ENCODE measurements around the gene MED27.

The MED27 gene

GRCh38 chr9:131912069-131912468 lies 167.6 kb downstream of the MED27 start:
- Histone ChIP-seq H3K27me3 (ENCODE audit: insufficient read depth, poor library complexity, severe bottlenecking) (no peaks in the 10 kb centered on the region), H3K27ac (replicated peaks) (no peak overlapping the region), H3K4me3 (replicated peaks; ENCODE audit: insufficient read depth, low read length) (no peak overlapping the region)
- no peak for DNase-seq (ENCODE audit: low read depth in 1 of 2, low spot score in 1 of 2)
- TF ChIP-seq POLR2AphosphoS5 (IDR thresholded peaks at IDR 0.05; ENCODE audit: low read depth): no peak
- no peak for TF ChIP-seq GABPA (IDR thresholded peaks at IDR 0.05; ENCODE audit: low read depth)
- TF ChIP-seq CTCF (IDR thresholded peaks at IDR 0.05; ENCODE audit: insufficient read depth, low read length): no peak
- TF ChIP-seq SPI1 (IDR thresholded peaks at IDR 0.05; ENCODE audit: borderline replicate concordance, low read depth): no peak
- no peak for TF ChIP-seq REST (IDR thresholded peaks at IDR 0.05; ENCODE audit: insufficient replicate concordance, low read depth)

DNA sequence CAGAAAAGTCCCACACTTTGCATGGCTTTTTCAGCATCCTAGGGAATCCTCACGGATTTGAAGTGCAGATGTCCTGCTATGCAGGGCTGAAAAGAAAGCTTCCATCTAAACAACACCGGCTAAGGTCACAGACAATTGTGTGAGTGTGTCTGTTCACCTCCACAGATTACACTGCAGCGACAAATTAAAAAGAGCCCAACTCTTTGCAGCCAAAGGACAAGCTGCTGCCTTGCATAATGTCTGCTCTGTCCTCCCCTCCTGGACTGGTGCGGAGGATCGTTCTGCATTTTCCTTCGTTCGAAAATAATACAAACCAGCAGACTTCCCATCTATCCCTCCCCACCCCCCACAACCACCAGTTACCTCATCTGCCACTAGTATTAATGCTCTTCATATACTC lies 169.1 kb downstream of the MED27 start:
- Histone ChIP-seq H3K4me3 (replicated peaks; ENCODE audit: insufficient read depth, low read length) (no peak overlapping the region), H3K27me3 (ENCODE audit: insufficient read depth, poor library complexity, severe bottlenecking) (no peaks in the 10 kb centered on the region), H3K27ac (replicated peaks) (no peak overlapping the region)
- DNase-seq (ENCODE audit: low read depth in 1 of 2, low spot score in 1 of 2): no peak
- TF ChIP-seq CTCF (IDR thresholded peaks at IDR 0.05; ENCODE audit: insufficient read depth, low read length) (no peak), REST (IDR thresholded peaks at IDR 0.05; ENCODE audit: insufficient replicate concordance, low read depth) (no peak)

DNA sequence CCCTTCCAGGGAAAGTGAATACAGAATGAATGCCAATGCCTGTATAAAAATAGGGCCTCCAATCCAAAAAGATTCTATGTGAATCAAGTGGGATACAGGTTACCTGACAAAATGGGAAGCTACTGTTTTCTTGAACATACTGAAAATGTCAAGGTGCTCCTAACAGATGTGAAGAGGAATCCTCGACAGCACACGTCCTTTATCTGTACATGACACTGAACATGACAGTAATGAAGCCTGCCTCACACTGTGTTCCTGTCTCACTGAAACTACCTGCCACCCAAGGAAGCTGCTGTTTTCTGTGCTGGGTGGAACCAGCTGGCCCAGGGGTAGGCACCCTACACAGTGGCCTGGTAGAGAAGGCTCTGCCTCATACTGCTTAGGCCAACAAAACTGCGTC lies 174.5 kb downstream of the MED27 start:
- Histone ChIP-seq H3K4me3 (replicated peaks; ENCODE audit: insufficient read depth, low read length) (no peak overlapping the region), H3K27me3 (ENCODE audit: insufficient read depth, poor library complexity, severe bottlenecking) (no peaks in the 10 kb centered on the region), H3K27ac (replicated peaks) (no peak overlapping the region)
- TF ChIP-seq CTCF (IDR thresholded peaks at IDR 0.05; ENCODE audit: insufficient read depth, low read length) (no peak), GABPA (IDR thresholded peaks at IDR 0.05; ENCODE audit: low read depth) (no peak), REST (IDR thresholded peaks at IDR 0.05; ENCODE audit: insufficient replicate concordance, low read depth) (no peak), POLR2AphosphoS5 (IDR thresholded peaks at IDR 0.05; ENCODE audit: low read depth) (no peak), SPI1 (IDR thresholded peaks at IDR 0.05; ENCODE audit: borderline replicate concordance, low read depth) (no peak)
- no peak for DNase-seq (ENCODE audit: low read depth in 1 of 2, low spot score in 1 of 2)

Measured in HL-60 (cell line).